Measurements from ENCODE around the gene EXPH5.

DNA sequence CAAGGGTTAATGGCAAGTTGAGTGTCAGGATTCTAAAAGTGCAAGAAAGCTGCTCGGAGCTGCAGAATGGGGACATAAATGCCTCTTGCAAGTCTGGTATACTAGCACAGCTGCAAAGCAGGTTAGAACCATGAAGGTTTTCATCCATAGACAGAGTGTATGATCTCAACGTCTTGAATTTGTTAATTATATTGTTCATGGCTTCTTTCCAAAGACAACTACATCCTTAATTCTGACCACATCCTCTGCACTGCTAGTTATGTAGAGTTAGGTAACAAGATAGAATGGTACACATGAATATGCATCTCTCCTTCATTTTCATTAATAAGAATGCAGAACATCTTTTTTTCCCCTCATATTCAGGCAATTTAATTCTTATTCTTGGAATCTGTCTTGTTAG is 34.2 kb downstream of the EXPH5 start:
- TF ChIP-seq, protein P1, sequence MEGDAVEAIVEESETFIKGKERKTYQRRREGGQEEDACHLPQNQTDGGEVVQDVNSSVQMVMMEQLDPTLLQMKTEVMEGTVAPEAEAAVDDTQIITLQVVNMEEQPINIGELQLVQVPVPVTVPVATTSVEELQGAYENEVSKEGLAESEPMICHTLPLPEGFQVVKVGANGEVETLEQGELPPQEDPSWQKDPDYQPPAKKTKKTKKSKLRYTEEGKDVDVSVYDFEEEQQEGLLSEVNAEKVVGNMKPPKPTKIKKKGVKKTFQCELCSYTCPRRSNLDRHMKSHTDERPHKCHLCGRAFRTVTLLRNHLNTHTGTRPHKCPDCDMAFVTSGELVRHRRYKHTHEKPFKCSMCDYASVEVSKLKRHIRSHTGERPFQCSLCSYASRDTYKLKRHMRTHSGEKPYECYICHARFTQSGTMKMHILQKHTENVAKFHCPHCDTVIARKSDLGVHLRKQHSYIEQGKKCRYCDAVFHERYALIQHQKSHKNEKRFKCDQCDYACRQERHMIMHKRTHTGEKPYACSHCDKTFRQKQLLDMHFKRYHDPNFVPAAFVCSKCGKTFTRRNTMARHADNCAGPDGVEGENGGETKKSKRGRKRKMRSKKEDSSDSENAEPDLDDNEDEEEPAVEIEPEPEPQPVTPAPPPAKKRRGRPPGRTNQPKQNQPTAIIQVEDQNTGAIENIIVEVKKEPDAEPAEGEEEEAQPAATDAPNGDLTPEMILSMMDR (IDR thresholded peaks at IDR 0.05) = no peak
- TF ChIP-seq POLR2A (IDR thresholded peaks at IDR 0.05) = no peak

All from prostate gland (tissue), 2 donors.